IMR-90 (cell line): Measurements from ENCODE around the gene CCDC33. TPM values are rescaled to one million over a fixed set of nuclear protein-coding genes. Genes with fewer than 3 reads are reported as not detected.

Source experiments
- ATAC-seq: fragments of 200-7000 bp; cut with Tn5 transposase; 2 replicates; pipeline ENCODE4 v1.9.1; 2020; ENCODE audit warnings: low read depth, mild to moderate bottlenecking, moderate library complexity
- BruUV-seq: library from RNA; stranded (reverse); fragments of 400-500 nt; replicated peaks from 2 replicates; lab custom pipeline; 2021; lab: Mats Ljungman, UMichigan
- CTCF ChIA-PET: fragments of 300-600 bp; formaldehyde crosslinking; extraction: SDS; loops from one replicate; lab custom pipeline; 2021; ENCODE audit warnings: antibody characterized with exemption; lab: Yijun Ruan, JAX
- POLR2A ChIA-PET: fragments of 300-600 bp; sonication (Branson Sonifier 250); formaldehyde crosslinking; loops from one replicate; lab custom pipeline; 2022; ENCODE audit warnings: antibody characterized with exemption; ENCODE audit not compliant: unreplicated experiment; lab: Charles Lee
- DNase-seq: peaks from one replicate; pipeline ENCODE4 v3.0.0; 2013
- H2AFZ ChIP-seq: replicated peaks from 2 replicates; pipeline ENCODE3; 2013; ENCODE audit warnings: low read length, mild to moderate bottlenecking; ENCODE audit not compliant: poor library complexity
- H2AK5ac ChIP-seq: 2 replicates; pipeline ENCODE4 v1.6.1; 2013; ENCODE audit warnings: low read depth, low read length, inconsistent platforms
- H2AK9ac ChIP-seq: replicated peaks from 2 replicates; pipeline ENCODE3; 2013; ENCODE audit warnings: mild to moderate bottlenecking, low read depth, low read length, moderate library complexity; ENCODE audit not compliant: poor library complexity
- H2BK120ac ChIP-seq: 2 replicates; pipeline ENCODE4 v1.6.1; 2013; ENCODE audit warnings: low read depth, low read length, inconsistent platforms
- H2BK15ac ChIP-seq: 3 replicates; pipeline ENCODE4 v1.6.1; 2013; ENCODE audit warnings: low read depth, low read length, inconsistent platforms
- H2BK20ac ChIP-seq: 2 replicates; pipeline ENCODE4 v1.6.1; 2013; ENCODE audit warnings: low read depth, mild to moderate bottlenecking, inconsistent platforms, low read length, moderate library complexity
- H2BK5ac ChIP-seq: 2 replicates; pipeline ENCODE4 v1.6.1; 2013; ENCODE audit warnings: mild to moderate bottlenecking, low read depth, low read length, inconsistent platforms; ENCODE audit not compliant: poor library complexity, severe bottlenecking
- H3K14ac ChIP-seq: replicated peaks from 2 replicates; pipeline ENCODE4 v1.6.1; 2013; ENCODE audit warnings: low read depth, low read length, inconsistent platforms
- H3K18ac ChIP-seq: 2 replicates; pipeline ENCODE4 v1.6.1; 2013; ENCODE audit warnings: low read depth, low read length, control low read depth
- H3K23ac ChIP-seq: 2 replicates; pipeline ENCODE4 v1.6.1; 2013; ENCODE audit warnings: low read depth, low read length, inconsistent platforms
- H3K27ac ChIP-seq: 2 replicates; pipeline ENCODE4 v1.5.1; 2013; ENCODE audit warnings: mild to moderate bottlenecking, control low read depth, low read length; ENCODE audit not compliant: insufficient read depth
- H3K27me3 ChIP-seq: 2 replicates; pipeline ENCODE4 v1.6.1; 2013; ENCODE audit warnings: low read length; ENCODE audit not compliant: control insufficient read depth, insufficient read depth
- H3K36me3 ChIP-seq: 2 replicates; pipeline ENCODE4 v1.6.1; 2013; ENCODE audit warnings: low read length, mixed read lengths; ENCODE audit not compliant: control insufficient read depth, insufficient read depth
- H3K4ac ChIP-seq: 2 replicates; pipeline ENCODE4 v1.6.1; 2013; ENCODE audit warnings: low read depth, low read length, inconsistent platforms
- H3K4me1 ChIP-seq: 2 replicates; pipeline ENCODE4 v1.6.1; 2013; ENCODE audit warnings: low read length, mixed read lengths; ENCODE audit not compliant: control insufficient read depth, insufficient read depth
- H3K4me2 ChIP-seq: 2 replicates; pipeline ENCODE4 v1.6.1; 2013; ENCODE audit warnings: low read depth, mild to moderate bottlenecking, control low read depth, low read length, moderate library complexity
- H3K4me3 ChIP-seq: 2 replicates; pipeline ENCODE4 v1.5.1; 2013; ENCODE audit warnings: low read depth, mild to moderate bottlenecking, control low read depth, low read length, moderate library complexity; ENCODE audit not compliant: insufficient read depth
- H3K56ac ChIP-seq: 2 replicates; pipeline ENCODE4 v1.6.1; 2013; ENCODE audit warnings: low read length, inconsistent platforms; ENCODE audit not compliant: insufficient read depth; ENCODE audit errors: extremely low read depth
- H3K79me1 ChIP-seq, 2 experiments: 2 replicates each; pipeline ENCODE4 v1.6.1; 2013; ENCODE audit warnings: low read length in 2 of 2, inconsistent platforms in 1 of 2, low read depth in 1 of 2
- H3K9ac ChIP-seq: 2 replicates; pipeline ENCODE4 v1.6.1; 2013; ENCODE audit warnings: low read depth, low read length, control low read depth
- H3K9me1 ChIP-seq: 2 replicates; pipeline ENCODE4 v1.6.1; 2013; ENCODE audit warnings: low read length, inconsistent platforms; ENCODE audit not compliant: insufficient read depth
- H3K9me3 ChIP-seq: 2 replicates; pipeline ENCODE4 v1.6.1; 2013; ENCODE audit warnings: low read length; ENCODE audit not compliant: control insufficient read depth, insufficient read depth
- H4K20me1 ChIP-seq: 2 replicates; pipeline ENCODE4 v1.6.1; 2013; ENCODE audit warnings: low read length, inconsistent platforms; ENCODE audit not compliant: insufficient read depth
- H4K5ac ChIP-seq: 2 replicates; pipeline ENCODE4 v1.6.1; 2013; ENCODE audit warnings: mild to moderate bottlenecking, low read depth, low read length, control low read depth
- H4K8ac ChIP-seq, 2 experiments: 2 replicates each; pipeline ENCODE4 v1.6.1; 2013; ENCODE audit warnings: low read depth in 2 of 2, low read length in 2 of 2, control low read depth in 1 of 2, inconsistent platforms in 1 of 2
- H4K91ac ChIP-seq: 2 replicates; pipeline ENCODE4 v1.6.1; 2013; ENCODE audit warnings: low read depth, low read length, inconsistent platforms; ENCODE audit not compliant: insufficient read depth
- BHLHE40 ChIP-seq: fragments of 150-350 bp; IDR thresholded peaks from 2 replicates; pipeline ENCODE4 v1.6.1; 2016; ENCODE audit warnings: mild to moderate bottlenecking, low read depth, low read length
- FOS ChIP-seq: fragments of 150-350 bp; IDR thresholded peaks from 2 replicates; pipeline ENCODE4 v1.6.1; 2016; ENCODE audit warnings: low read depth, low read length
- MAFK ChIP-seq: IDR thresholded peaks from 2 replicates; pipeline ENCODE4 v1.6.1; 2012; ENCODE audit warnings: low read depth, low read length, improper control_type of control experiment
- NFE2L2 ChIP-seq: fragments of 150-350 bp; IDR thresholded peaks from 2 replicates; pipeline ENCODE4 v1.6.1; 2016; ENCODE audit warnings: low read depth, mild to moderate bottlenecking, low read length
- RAD21 ChIP-seq: IDR thresholded peaks from 2 replicates; pipeline ENCODE4 v1.6.1; 2012; ENCODE audit warnings: low read length, improper control_type of control experiment
- RCOR1 ChIP-seq: IDR thresholded peaks from 2 replicates; pipeline ENCODE4 v1.6.1; 2012; ENCODE audit warnings: mild to moderate bottlenecking, low read length, improper control_type of control experiment; ENCODE audit not compliant: insufficient replicate concordance
- SMC3 ChIP-seq: fragments of 150-350 bp; IDR thresholded peaks from 2 replicates; pipeline ENCODE4 v1.6.1; 2016; ENCODE audit warnings: low read depth, mild to moderate bottlenecking, antibody characterized with exemption, low read length, moderate library complexity
- WGBS, 2 experiments: methylation state at CpG; one replicate each; pipeline versions ENCODE4 v1.1.5 to v1.1.7; 2013; ENCODE audit warnings: missing lambda C conversion rate in 2 of 2; ENCODE audit not compliant: insufficient read length in 1 of 2; ENCODE audit errors: extremely low coverage in 2 of 2; 5-methylcytosine and 5-hydroxymethylcytosine counted together
- dilution Hi-C: fragments of 300-500 bp; cut with HindIII; formaldehyde crosslinking; loops from one replicate; pipeline ENCODE4 v1.14.3; 2018; ENCODE audit warnings: low sequenced_read_pairs; ENCODE audit not compliant: unreplicated experiment
- in situ Hi-C: fragments of 300-500 bp; cut with MboI; formaldehyde crosslinking; loops from 3 replicates; pipeline ENCODE4 v1.14.3; 2019; ENCODE audit warnings: low sequenced_read_pairs, inconsistent platforms, mixed read lengths
- intact Hi-C: fragments of 100-400 bp; cut with micrococcal nuclease; formaldehyde crosslinking; loops from 2 replicates; pipeline ENCODE4 v1.10.0; 2022
- polyA plus RNA-seq, 3 experiments: library from polyadenylated mRNA; depleted of rRNA; stranded (reverse); fragments of >200 nt; gene quantifications; 2 replicates each; pipeline ENCODE4 v1.2.3, GENCODE V29; 2012; ENCODE audit warnings: low replicate concordance in 1 of 3
- total RNA-seq: library from RNA; depleted of rRNA; stranded (reverse); fragments of >200 nt; gene quantifications from 2 replicates; pipeline ENCODE4 v1.2.3, GENCODE V29; 2012
- TF ChIP-seq, protein P1 (sequence below): fragments of 150-350 bp; IDR thresholded peaks from 2 replicates; pipeline ENCODE4 v1.6.1; 2017; ENCODE audit warnings: mild to moderate bottlenecking, antibody characterized with exemption, low read length, low read depth
- TF ChIP-seq, protein P2 (sequence below): conservative IDR thresholded peaks from 2 replicates; pipeline ENCODE4 v1.5.1; 2012; ENCODE audit warnings: mild to moderate bottlenecking, low read depth, low read length, improper control_type of control experiment

CCDC33 gene
- total and polyA plus RNA-seq, 2 of the 4 experiments (the other 2 are of a cell fraction): not detected

DNA sequence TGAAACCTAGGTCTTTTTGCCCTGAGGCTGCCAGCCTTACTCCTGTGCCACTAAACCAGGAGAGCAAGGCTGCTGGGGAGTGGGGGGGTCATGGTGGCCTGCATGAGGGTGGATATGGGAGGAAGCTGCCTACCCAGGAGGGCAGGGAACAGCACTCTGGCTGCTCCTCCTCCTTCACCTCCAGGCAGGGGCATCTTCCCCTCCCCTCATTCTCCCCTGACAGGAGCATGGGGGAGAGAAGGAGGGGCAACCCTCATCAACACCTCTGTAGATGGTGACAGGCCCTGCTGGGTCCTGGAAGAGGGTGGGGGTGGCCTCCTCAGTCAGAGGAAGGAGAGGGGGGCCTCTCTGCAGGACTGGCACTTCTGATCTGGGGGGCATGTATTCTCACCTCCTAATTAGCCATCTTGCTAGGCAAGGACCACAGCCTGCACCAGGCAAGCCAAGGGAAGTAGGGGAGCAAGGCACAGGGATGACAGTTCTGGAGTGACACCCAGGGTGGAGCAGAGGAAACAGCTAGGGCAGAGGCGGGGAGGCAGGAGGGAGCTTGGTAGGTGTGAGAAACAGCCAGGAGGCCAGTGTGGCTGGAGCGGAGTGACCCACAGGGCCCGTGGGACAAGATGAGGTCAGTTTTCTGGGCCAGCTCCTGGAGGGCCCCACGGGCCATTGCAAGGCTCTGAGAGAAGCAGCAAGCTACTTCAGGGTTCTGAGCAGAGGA lies 4.9 kb downstream of the CCDC33 start:
- intact Hi-C loops: no loop called here
- POLR2A ChIA-PET: no interaction called here
- CTCF ChIA-PET: no interaction called here

More for the DNA sequence above, 4.9 kb downstream of the CCDC33 start:
- H4K8ac ChIP-seq: no peak overlapping the region
- H3K9ac ChIP-seq: no peak overlapping the region
- H2BK120ac ChIP-seq: no peak overlapping the region
- DNase-seq (no peak), ATAC-seq (no peak)
- H2BK20ac ChIP-seq: no peak overlapping the region
- no peak overlapping the region for H4K5ac ChIP-seq
- no peak overlapping the region for H2AK9ac ChIP-seq
- H4K20me1 ChIP-seq: no peaks in the 10 kb centered on the region
- H3K56ac ChIP-seq: no peak overlapping the region
- H3K4me3 ChIP-seq: no peak overlapping the region
- BruUV-seq: no TSS peak
- H3K27me3 ChIP-seq: peaks cover 24% of the 10 kb centered on the region
- H4K91ac ChIP-seq: no peak overlapping the region
- dilution Hi-C loops (no loop called here), in situ Hi-C loops (no loop called here)
- no peak overlapping the region for H2AK5ac ChIP-seq
- H2BK5ac ChIP-seq: no peak overlapping the region
- no peak overlapping the region for H2AFZ ChIP-seq
- 41% methylated on average over 2 of the region's 4 CpGs; no CpG with 5 or more reads in 1 of the 2 experiments for WGBS, 2 experiments
- H3K4ac ChIP-seq: no peak overlapping the region
- H3K79me1 ChIP-seq: no peaks in the 10 kb centered on the region
- no peak overlapping the region for H3K14ac ChIP-seq
- no peak overlapping the region for H3K4me2 ChIP-seq
- no peaks in the 10 kb centered on the region for H3K36me3 ChIP-seq
- no peak overlapping the region for H3K23ac ChIP-seq
- no peak for TF ChIP-seq RCOR1
- TF ChIP-seq RAD21: no peak
- TF ChIP-seq NFE2L2: no peak
- TF ChIP-seq, protein P1, sequence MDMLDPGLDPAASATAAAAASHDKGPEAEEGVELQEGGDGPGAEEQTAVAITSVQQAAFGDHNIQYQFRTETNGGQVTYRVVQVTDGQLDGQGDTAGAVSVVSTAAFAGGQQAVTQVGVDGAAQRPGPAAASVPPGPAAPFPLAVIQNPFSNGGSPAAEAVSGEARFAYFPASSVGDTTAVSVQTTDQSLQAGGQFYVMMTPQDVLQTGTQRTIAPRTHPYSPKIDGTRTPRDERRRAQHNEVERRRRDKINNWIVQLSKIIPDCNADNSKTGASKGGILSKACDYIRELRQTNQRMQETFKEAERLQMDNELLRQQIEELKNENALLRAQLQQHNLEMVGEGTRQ: no peak
- TF ChIP-seq FOS: no peak
- no peak for TF ChIP-seq SMC3
- TF ChIP-seq MAFK: no peak
- TF ChIP-seq BHLHE40: no peak
- TF ChIP-seq, protein P2, sequence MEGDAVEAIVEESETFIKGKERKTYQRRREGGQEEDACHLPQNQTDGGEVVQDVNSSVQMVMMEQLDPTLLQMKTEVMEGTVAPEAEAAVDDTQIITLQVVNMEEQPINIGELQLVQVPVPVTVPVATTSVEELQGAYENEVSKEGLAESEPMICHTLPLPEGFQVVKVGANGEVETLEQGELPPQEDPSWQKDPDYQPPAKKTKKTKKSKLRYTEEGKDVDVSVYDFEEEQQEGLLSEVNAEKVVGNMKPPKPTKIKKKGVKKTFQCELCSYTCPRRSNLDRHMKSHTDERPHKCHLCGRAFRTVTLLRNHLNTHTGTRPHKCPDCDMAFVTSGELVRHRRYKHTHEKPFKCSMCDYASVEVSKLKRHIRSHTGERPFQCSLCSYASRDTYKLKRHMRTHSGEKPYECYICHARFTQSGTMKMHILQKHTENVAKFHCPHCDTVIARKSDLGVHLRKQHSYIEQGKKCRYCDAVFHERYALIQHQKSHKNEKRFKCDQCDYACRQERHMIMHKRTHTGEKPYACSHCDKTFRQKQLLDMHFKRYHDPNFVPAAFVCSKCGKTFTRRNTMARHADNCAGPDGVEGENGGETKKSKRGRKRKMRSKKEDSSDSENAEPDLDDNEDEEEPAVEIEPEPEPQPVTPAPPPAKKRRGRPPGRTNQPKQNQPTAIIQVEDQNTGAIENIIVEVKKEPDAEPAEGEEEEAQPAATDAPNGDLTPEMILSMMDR: no peak
- H3K4me1 ChIP-seq: peaks cover 5% of the 10 kb centered on the region; the same call in 1 of the 2 replicates
- H3K9me1 ChIP-seq: peaks cover 5% of the 10 kb centered on the region; the same call in 1 of the 2 replicates
- H3K18ac ChIP-seq: no peak overlapping the region
- no peak overlapping the region for H2BK15ac ChIP-seq
- H3K27ac ChIP-seq: no peak overlapping the region
- no peaks in the 10 kb centered on the region for H3K9me3 ChIP-seq
